Karpas-422 (cell line): ENCODE data around the gene LRRC74B. TPM values are rescaled to one million over a fixed set of nuclear protein-coding genes. Genes with fewer than 3 reads are reported as not detected.

Source experiments
- DNase-seq: peaks from one replicate; pipeline ENCODE4 v3.0.0-alpha.2; 2015
- H2AFZ ChIP-seq: fragments of 200-600 bp; sonication (generic); 2 replicates; pipeline ENCODE4 v1.6.1; 2014; ENCODE audit warnings: antibody characterized with exemption, low read length, mixed read lengths
- H3K27ac ChIP-seq: fragments of 200-600 bp; sonication (generic); 2 replicates; pipeline ENCODE4 v1.5.1; 2014; ENCODE audit warnings: mild to moderate bottlenecking, low read length, moderate library complexity
- H3K27me3 ChIP-seq: fragments of 200-600 bp; sonication (generic); 2 replicates; pipeline ENCODE4 v1.6.1; 2014; ENCODE audit warnings: low read length, mixed read lengths
- H3K36me3 ChIP-seq: fragments of 200-600 bp; sonication (generic); 2 replicates; pipeline ENCODE4 v1.6.1; 2014; ENCODE audit warnings: low read length, mixed read lengths; ENCODE audit not compliant: insufficient read depth
- H3K4me1 ChIP-seq: fragments of 200-600 bp; sonication (generic); 2 replicates; pipeline ENCODE4 v1.6.1; 2014; ENCODE audit warnings: mild to moderate bottlenecking, low read length, mixed read lengths
- H3K4me2 ChIP-seq: fragments of 200-600 bp; sonication (generic); 2 replicates; pipeline ENCODE4 v1.6.1; 2014; ENCODE audit warnings: low read length, low read depth, mild to moderate bottlenecking; ENCODE audit not compliant: poor library complexity, severe bottlenecking
- H3K4me3 ChIP-seq: fragments of 200-600 bp; sonication (generic); 2 replicates; pipeline ENCODE4 v1.5.1; 2014; ENCODE audit warnings: mild to moderate bottlenecking, antibody characterized with exemption, low read length, mixed read lengths
- H3K79me2 ChIP-seq: fragments of 200-600 bp; sonication (generic); 2 replicates; pipeline ENCODE4 v1.6.1; 2014; ENCODE audit warnings: mild to moderate bottlenecking, low read length, mixed read lengths
- H3K9ac ChIP-seq: fragments of 200-600 bp; sonication (generic); 2 replicates; pipeline ENCODE4 v1.6.0; 2014; ENCODE audit warnings: low read length
- H3K9me2 ChIP-seq: fragments of 200-600 bp; sonication (generic), shearing (Covaris generic); replicated peaks from 2 replicates; pipeline ENCODE4 v1.6.0; 2014; ENCODE audit warnings: mild to moderate bottlenecking, low read length, moderate library complexity; ENCODE audit not compliant: insufficient read depth
- H3K9me3 ChIP-seq: fragments of 300-700, 200-600 bp; sonication (generic); 2 replicates; pipeline ENCODE4 v1.6.1; 2014; ENCODE audit warnings: low read length, mixed read lengths
- H4K20me1 ChIP-seq: fragments of 200-600 bp; sonication (generic); 2 replicates; pipeline ENCODE4 v1.6.1; 2014; ENCODE audit warnings: mild to moderate bottlenecking, antibody characterized with exemption, low read length, low read depth; ENCODE audit not compliant: insufficient read depth
- small RNA-seq: library from RNA; depleted of rRNA; stranded (forward); fragments of <200 nt; gene quantifications from one replicate; pipeline ENCODE3, GENCODE V24; 2014
- total RNA-seq: library from RNA; depleted of rRNA; stranded (reverse); fragments of >200 nt; shearing (Covaris generic); gene quantifications from 2 replicates; pipeline ENCODE4 v1.2.3, GENCODE V29; 2014; ENCODE audit warnings: low replicate concordance; rRNA removed

The LRRC74B gene
- total RNA-seq, 1 experiment from 2014 or later, result not detected

DNA sequence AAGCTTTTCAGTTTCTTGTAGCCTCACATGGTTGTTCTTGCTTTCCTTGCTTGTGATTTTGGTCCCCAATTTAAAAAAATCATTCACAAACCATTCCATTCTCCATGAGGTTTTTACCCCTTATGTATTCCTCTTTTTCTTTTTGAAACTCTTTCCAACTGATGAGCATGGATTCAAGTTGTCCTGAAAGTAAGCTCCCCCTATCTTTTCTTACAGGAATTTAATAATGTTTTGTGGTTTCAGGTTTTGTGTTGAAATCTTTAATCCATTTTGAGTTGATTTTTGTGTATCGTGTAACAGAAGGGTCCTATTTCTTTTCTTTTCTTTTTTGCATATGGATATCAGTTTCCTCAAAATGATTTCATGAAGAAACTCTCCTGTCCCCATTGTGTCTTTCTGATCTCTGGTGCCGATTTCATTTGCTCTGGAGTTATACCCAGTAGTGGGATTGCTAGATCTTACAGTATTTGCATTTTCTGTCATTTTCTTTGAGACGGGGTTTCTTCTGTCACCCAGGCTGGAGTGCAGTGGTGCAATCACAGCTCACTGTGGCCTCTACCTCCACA, 58.5 kb downstream of the LRRC74B start:
- H3K36me3 ChIP-seq, result no peaks in the 10 kb centered on the region
- no peak overlapping the region for H3K27ac ChIP-seq
- no peaks in the 10 kb centered on the region for H3K9me2 ChIP-seq
- H3K4me2 ChIP-seq, result peak overlapping the region; percentile 3
- no peaks in the 10 kb centered on the region for H4K20me1 ChIP-seq
- peaks cover 12% of the 10 kb centered on the region for H3K4me1 ChIP-seq
- H2AFZ ChIP-seq, result no peak overlapping the region
- DNase-seq, result no peak
- no peak overlapping the region for H3K4me3 ChIP-seq
- H3K27me3 ChIP-seq, result no peaks in the 10 kb centered on the region
- H3K9ac ChIP-seq, result no peak overlapping the region
- H3K9me3 ChIP-seq, result no peaks in the 10 kb centered on the region
- H3K79me2 ChIP-seq, result no peaks in the 10 kb centered on the region

DNA sequence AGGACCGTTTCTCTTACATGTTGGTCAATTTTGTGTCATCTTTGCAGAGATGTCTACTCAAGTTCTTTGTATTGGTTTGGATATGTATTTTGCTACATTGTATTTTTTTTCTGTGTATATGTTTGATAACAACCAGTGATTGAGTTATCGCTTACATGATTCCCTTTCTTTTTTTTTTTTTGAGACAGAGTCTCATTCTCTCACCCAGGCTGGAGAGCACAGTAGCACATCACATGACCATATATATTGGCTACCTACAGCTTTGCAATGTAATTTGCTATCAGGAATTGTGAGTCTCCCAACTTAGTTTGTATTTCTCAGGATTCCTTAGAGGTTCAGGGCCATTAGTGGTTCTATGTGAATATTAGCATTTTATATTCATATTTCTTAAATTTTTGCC, 59.5 kb downstream of the LRRC74B start:
- Histone ChIP-seq H3K9me3 (no peaks in the 10 kb centered on the region), H3K4me2 (no peak overlapping the region), H3K79me2 (no peaks in the 10 kb centered on the region), H4K20me1 (no peaks in the 10 kb centered on the region), H3K27me3 (no peaks in the 10 kb centered on the region), H3K9me2 (no peaks in the 10 kb centered on the region), H3K27ac (no peak overlapping the region), H3K4me3 (no peak overlapping the region), H3K4me1 (peaks cover 16% of the 10 kb centered on the region), H3K36me3 (no peaks in the 10 kb centered on the region), H3K9ac (no peak overlapping the region), H2AFZ (no peak overlapping the region)
- no peak for DNase-seq

DNA sequence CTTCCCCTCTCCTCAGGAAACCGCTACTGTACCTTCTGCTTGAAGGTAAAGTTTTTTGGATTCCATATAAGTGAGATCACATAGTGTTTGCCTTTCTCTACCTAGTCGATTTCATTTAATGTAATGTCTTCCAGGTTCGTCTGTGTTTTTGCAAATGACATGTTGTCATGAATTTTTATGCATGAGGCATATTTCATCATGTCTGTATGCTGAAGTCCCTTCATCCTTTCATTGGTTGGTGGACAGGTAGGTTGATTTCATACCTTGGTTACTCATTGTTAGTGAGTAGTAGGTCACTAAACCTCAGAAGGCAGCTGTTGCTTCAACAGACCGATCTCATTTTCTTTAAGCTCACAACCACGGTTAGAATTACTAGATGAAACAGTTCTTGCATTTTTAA, 60.3 kb downstream of the LRRC74B start:
- no peak overlapping the region for H3K4me2 ChIP-seq
- H3K36me3 ChIP-seq, result no peaks in the 10 kb centered on the region
- no peaks in the 10 kb centered on the region for H4K20me1 ChIP-seq
- H3K4me1 ChIP-seq, result peaks cover 17% of the 10 kb centered on the region
- H2AFZ ChIP-seq, result no peak overlapping the region
- no peaks in the 10 kb centered on the region for H3K9me2 ChIP-seq
- no peak overlapping the region for H3K9ac ChIP-seq
- no peaks in the 10 kb centered on the region for H3K79me2 ChIP-seq
- H3K27ac ChIP-seq, result no peak overlapping the region
- H3K4me3 ChIP-seq, result no peak overlapping the region
- no peaks in the 10 kb centered on the region for H3K27me3 ChIP-seq
- no peak for DNase-seq
- H3K9me3 ChIP-seq, result no peaks in the 10 kb centered on the region

DNA sequence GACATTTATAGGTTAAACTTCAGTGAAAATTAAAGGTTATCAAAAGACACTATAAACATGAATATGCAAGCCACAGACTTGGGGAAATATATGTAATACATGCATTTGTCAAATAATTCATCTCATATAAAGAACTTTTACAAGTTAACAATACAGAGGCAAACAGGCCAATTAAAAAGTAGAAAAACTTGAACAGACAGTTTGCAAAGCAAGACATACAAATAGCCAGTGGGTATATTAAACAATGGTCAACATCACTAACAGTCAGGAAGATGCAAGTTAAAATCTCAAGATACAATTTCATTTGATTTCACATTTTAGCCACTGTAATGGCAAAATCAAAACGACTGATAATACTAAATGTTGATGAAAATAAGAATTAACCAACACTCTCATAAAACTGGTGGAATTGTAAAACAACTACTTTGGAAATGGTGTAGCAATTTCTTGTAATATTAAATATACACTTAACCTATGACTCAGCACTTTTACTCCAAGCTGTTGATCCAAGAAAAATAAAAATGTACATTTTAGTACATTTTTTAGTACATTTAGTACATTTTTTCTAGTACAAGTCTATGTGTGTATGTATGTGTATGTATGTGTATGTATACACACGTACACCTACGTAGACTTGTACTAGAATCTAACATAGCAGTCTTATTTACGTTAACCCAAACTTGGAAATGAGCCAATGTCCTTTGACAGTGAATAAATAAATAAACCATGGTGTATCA, 62.8 kb downstream of the LRRC74B start:
- H3K4me3 ChIP-seq, result no peak overlapping the region
- H3K36me3 ChIP-seq, result no peaks in the 10 kb centered on the region
- no peaks in the 10 kb centered on the region for H3K9me2 ChIP-seq
- H3K79me2 ChIP-seq, result no peaks in the 10 kb centered on the region
- no peak overlapping the region for H3K4me2 ChIP-seq
- H3K27me3 ChIP-seq, result no peaks in the 10 kb centered on the region
- H2AFZ ChIP-seq, result no peak overlapping the region
- H3K27ac ChIP-seq, result no peak overlapping the region
- no peak overlapping the region for H3K9ac ChIP-seq
- H3K9me3 ChIP-seq, result no peaks in the 10 kb centered on the region
- no peak for DNase-seq
- peaks cover 13% of the 10 kb centered on the region for H3K4me1 ChIP-seq
- H4K20me1 ChIP-seq, result no peaks in the 10 kb centered on the region

Small RNAs within 50 kb of the gene (small RNA-seq; reads per million reads assigned to genes)
- not detected for gene MIR649

Other genes with a start within 250 kb of the LRRC74B start
- 66.1 and 80.7 TPM in 2 replicates for gene PI4KA, start 187.1 kb upstream of the LRRC74B start, total RNA-seq
- gene SNAP29, start 186.9 kb upstream of the LRRC74B start, total RNA-seq, result 10.1 and 17.4 TPM in 2 replicates
- gene CRKL, start 128.5 kb upstream of the LRRC74B start, total RNA-seq, result 42.0 and 58.4 TPM in 2 replicates
- gene AIFM3, start 78.7 kb upstream of the LRRC74B start, total RNA-seq, result 0.40 TPM in 1 of 2 replicates, not detected in the other
- gene LZTR1, start 63.6 kb upstream of the LRRC74B start, total RNA-seq, result 22.4 and 48.8 TPM in 2 replicates
- gene THAP7, start 43.8 kb upstream of the LRRC74B start, total RNA-seq, result 33.7 and 43.9 TPM in 2 replicates
- 1.6 and 2.0 TPM in 2 replicates for gene P2RX6, start 30.8 kb upstream of the LRRC74B start, total RNA-seq
- not detected in 2 replicates for gene SLC7A4, start 13.4 kb upstream of the LRRC74B start, total RNA-seq